ENCODE measurements around the gene EPHB1. TPM values are rescaled to one million over a fixed set of nuclear protein-coding genes. Genes with fewer than 3 reads are reported as not detected.
A peak's percentile ranks its signal among the peaks of the same experiment; 100 is the strongest.
"Not testable (repeated sequence)": the region's sequence is repeated elsewhere in the genome, so short reads cannot be mapped to it uniquely, and the experiment has no call there.

EPHB1 gene
- total RNA-seq, 1 donor from 2014 or later, result 0.72 TPM

- no peak for DNase-seq (ENCODE audit: low spot score)
These were observed 154.1 kb downstream of the EPHB1 start for GRCh38 chr3:134949150-134949549.

GRCh38 chr3:134952371-134952770, 157.3 kb downstream of the EPHB1 start:
- DNase-seq (ENCODE audit: low spot score), result no peak

GRCh38 chr3:134955874-134956273, 160.8 kb downstream of the EPHB1 start:
- DNase-seq (ENCODE audit: low spot score), result no peak

GRCh38 chr3:134956395-134956794, 161.3 kb downstream of the EPHB1 start:
- no peak for DNase-seq (ENCODE audit: low spot score)

- DNase-seq (ENCODE audit: low spot score), result no peak
These were observed 161.8 kb downstream of the EPHB1 start for GRCh38 chr3:134956844-134957243.

GRCh38 chr3:134959516-134959915, 164.5 kb downstream of the EPHB1 start:
- no peak for DNase-seq (ENCODE audit: low spot score)

GRCh38 chr3:134964226-134964625, 169.2 kb downstream of the EPHB1 start:
- DNase-seq (ENCODE audit: low spot score), result no peak

- no peak for DNase-seq (ENCODE audit: low spot score)
These were observed 170.9 kb downstream of the EPHB1 start for GRCh38 chr3:134965865-134966481.

- DNase-seq (ENCODE audit: low spot score), result no peak
These were observed 175.8 kb downstream of the EPHB1 start for GRCh38 chr3:134970895-134971294.

GRCh38 chr3:134971306-134971705, 176.2 kb downstream of the EPHB1 start:
- DNase-seq (ENCODE audit: low spot score), result no peak

GRCh38 chr3:134971907-134972306, 176.8 kb downstream of the EPHB1 start:
- not testable (repeated sequence) for DNase-seq (ENCODE audit: low spot score)

- no peak for DNase-seq (ENCODE audit: low spot score)
These were observed 177.9 kb downstream of the EPHB1 start for GRCh38 chr3:134972836-134973455.

GRCh38 chr3:134974624-134975023, 179.6 kb downstream of the EPHB1 start:
- no peak for DNase-seq (ENCODE audit: low spot score)

- DNase-seq (ENCODE audit: low spot score), result no peak
These were observed 181.9 kb downstream of the EPHB1 start for GRCh38 chr3:134976948-134977347.

GRCh38 chr3:134978658-134979057, 183.6 kb downstream of the EPHB1 start:
- DNase-seq (ENCODE audit: low spot score), result no peak

GRCh38 chr3:134985864-134986715, 191.0 kb downstream of the EPHB1 start:
- peak; percentile 50 for DNase-seq (ENCODE audit: low spot score)

GRCh38 chr3:134988666-134989065, 193.6 kb downstream of the EPHB1 start:
- DNase-seq (ENCODE audit: low spot score), result no peak

GRCh38 chr3:134991003-134991402, 195.9 kb downstream of the EPHB1 start:
- no peak for DNase-seq (ENCODE audit: low spot score)

GRCh38 chr3:134991472-134992010, 196.5 kb downstream of the EPHB1 start:
- DNase-seq (ENCODE audit: low spot score), result no peak

- no peak for DNase-seq (ENCODE audit: low spot score)
These were observed 197.1 kb downstream of the EPHB1 start for GRCh38 chr3:134992180-134992579.

GRCh38 chr3:134992586-134992985, 197.5 kb downstream of the EPHB1 start:
- DNase-seq (ENCODE audit: low spot score), result no peak

- DNase-seq (ENCODE audit: low spot score), result no peak
These were observed 198.0 kb downstream of the EPHB1 start for GRCh38 chr3:134993011-134993410.
